Measurements from ENCODE around the gene PEX6. TPM values are rescaled to one million over a fixed set of nuclear protein-coding genes. Genes with fewer than 3 reads are reported as not detected.

The PEX6 gene
- total and polyA plus RNA-seq, 2 of the 13 experiments (the other 11 are each of a cell fraction or from before 2014, with no cell fraction given) = 5.1 to 6.7 TPM

DNA sequence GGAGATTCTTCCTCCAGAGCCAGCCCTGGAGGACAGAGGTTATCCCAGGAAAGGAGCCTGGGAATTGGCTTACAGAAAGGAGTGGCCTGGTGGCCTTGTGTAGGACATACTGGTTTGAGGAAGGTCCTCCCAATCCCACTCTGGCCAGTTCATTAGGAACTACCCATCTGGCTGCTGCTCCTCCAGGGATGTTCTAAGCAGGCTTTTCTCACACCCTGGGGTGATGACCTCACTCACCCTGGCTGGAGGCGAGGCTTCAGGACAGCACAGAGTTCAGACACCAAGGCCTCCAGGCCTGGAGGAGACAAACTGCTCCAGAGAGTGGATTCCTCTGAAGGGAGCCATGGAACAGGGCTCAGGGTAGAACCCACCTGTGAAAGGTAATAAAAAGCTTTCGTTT, 9.6 kb downstream of the PEX6 start:
- intact Hi-C loops (cut with micrococcal nuclease; ENCODE audit: unreplicated experiment) = no loop called here
- DNase-seq (ENCODE audit: low spot score) (no peak), ATAC-seq (peak; percentile 41), FAIRE-seq (no peak)
- H4K20me1 ChIP-seq (ENCODE audit: insufficient read depth, low read length) = no peaks in the 10 kb centered on the region
- H2AFZ ChIP-seq (ENCODE audit: low read length) = no peak overlapping the region
- no peaks in the 10 kb centered on the region for H3K36me3 ChIP-seq (replicated peaks in 1 of 2; ENCODE audit: control insufficient read depth in 1 of 2, insufficient read depth in 2 of 2, low read length in 2 of 2)
- H3K4me2 ChIP-seq (ENCODE audit: low read depth, low read length) = peak overlapping the region; percentile 26; the same call in 1 of the 2 replicates
- 0 out of 2 replicates have a peak overlapping the region, but pooled peaks have one; percentile 13 for H3K9ac ChIP-seq (ENCODE audit: insufficient read depth, low read depth, low read length)
- CTCF ChIA-PET (ENCODE audit: low intra/inter-chr PET ratio, low total read pairs) = no interaction called here
- no peaks in the 10 kb centered on the region for H3K9me3 ChIP-seq (ENCODE audit: low read length)
- H3K4me3 ChIP-seq (replicated peaks in 1 of 3; ENCODE audit: insufficient read depth in 1 of 3, low read depth in 2 of 3, low read length in 3 of 3) = no peak overlapping the region
- no peaks in the 10 kb centered on the region for H3K27me3 ChIP-seq (ENCODE audit: control insufficient read depth in 1 of 2, insufficient read depth in 2 of 2, low read length in 2 of 2)
- 63% methylated on average over 1 of the region's 2 CpGs for WGBS (ENCODE audit: low lambda C conversion rate)
- in situ Hi-C loops (cut with HindIII; ENCODE audit: extremely low pct_ligation_motif_present, low pct_unique_long_range_greater_than_20kb) = no loop called here
- POLR2A ChIA-PET = interaction anchor here (1.0 to 3.4 kb wide), 10 partner anchors 8 to 84 kb away, joined by 3 to 38 read pairs (median 8); partner anchors contain the start of genes CNPY3, CUL7, GNMT and KLHDC3
- H3K79me2 ChIP-seq (ENCODE audit: insufficient read depth, low read length) = no peaks in the 10 kb centered on the region
- peaks cover 47% of the 10 kb centered on the region for H3K4me1 ChIP-seq (ENCODE audit: insufficient read depth, low read length)
- BruUV-seq (replicated peaks) = no TSS peak
- H3K27ac ChIP-seq (ENCODE audit: extremely low read length, insufficient read depth, low read length) = peak overlapping the region; percentile 53
- TF ChIP-seq, protein P1, sequence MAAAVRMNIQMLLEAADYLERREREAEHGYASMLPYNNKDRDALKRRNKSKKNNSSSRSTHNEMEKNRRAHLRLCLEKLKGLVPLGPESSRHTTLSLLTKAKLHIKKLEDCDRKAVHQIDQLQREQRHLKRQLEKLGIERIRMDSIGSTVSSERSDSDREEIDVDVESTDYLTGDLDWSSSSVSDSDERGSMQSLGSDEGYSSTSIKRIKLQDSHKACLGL (CRISPR knock-in tag; IDR thresholded peaks at IDR 0.05) = no peak
- TF ChIP-seq HNRNPUL1 (IDR thresholded peaks at IDR 0.05; ENCODE audit: low read depth, low read length) (no peak), SRSF1 (optimal IDR thresholded peaks at IDR 0.05; ENCODE audit: low read depth, low read length) (no peak), MAZ (IDR thresholded peaks at IDR 0.05; ENCODE audit: borderline replicate concordance, low read depth, low read length) (0 out of 2 replicates have a peak, but pooled peaks have one; percentile 1), MAZ (CRISPR knock-in tag; IDR thresholded peaks at IDR 0.05; ENCODE audit: low read depth) (no peak), ZNF546 (CRISPR knock-in tag; conservative IDR thresholded peaks at IDR 0.05) (no peak), TOPORS (CRISPR knock-in tag; IDR thresholded peaks at IDR 0.05) (no peak), SKI (IDR thresholded peaks at IDR 0.05; ENCODE audit: partially characterized antibody) (no peak), ZNF567 (CRISPR knock-in tag; IDR thresholded peaks at IDR 0.05; ENCODE audit: borderline replicate concordance) (no peak), ZNF274 (CRISPR knock-in tag; IDR thresholded peaks at IDR 0.05) (no peak), GATA4 (IDR thresholded peaks at IDR 0.05; ENCODE audit: borderline replicate concordance, low read depth) (no peak), ZNF644 (CRISPR knock-in tag; IDR thresholded peaks at IDR 0.05; ENCODE audit: low read depth) (no peak), ZNF350 (CRISPR knock-in tag; IDR thresholded peaks at IDR 0.05; ENCODE audit: borderline replicate concordance, low read depth) (0 out of 2 replicates have a peak, but pooled peaks have one; percentile 10), DNMT3B (CRISPR knock-in tag; conservative IDR thresholded peaks at IDR 0.05) (no peak), ZNF670 (CRISPR knock-in tag; IDR thresholded peaks at IDR 0.05; ENCODE audit: borderline replicate concordance) (no peak), ZMYM4 (CRISPR knock-in tag; IDR thresholded peaks at IDR 0.05) (no peak), NR2F2 (IDR thresholded peaks at IDR 0.05; ENCODE audit: borderline replicate concordance, low read depth) (no peak)
- TF ChIP-seq, protein P2, sequence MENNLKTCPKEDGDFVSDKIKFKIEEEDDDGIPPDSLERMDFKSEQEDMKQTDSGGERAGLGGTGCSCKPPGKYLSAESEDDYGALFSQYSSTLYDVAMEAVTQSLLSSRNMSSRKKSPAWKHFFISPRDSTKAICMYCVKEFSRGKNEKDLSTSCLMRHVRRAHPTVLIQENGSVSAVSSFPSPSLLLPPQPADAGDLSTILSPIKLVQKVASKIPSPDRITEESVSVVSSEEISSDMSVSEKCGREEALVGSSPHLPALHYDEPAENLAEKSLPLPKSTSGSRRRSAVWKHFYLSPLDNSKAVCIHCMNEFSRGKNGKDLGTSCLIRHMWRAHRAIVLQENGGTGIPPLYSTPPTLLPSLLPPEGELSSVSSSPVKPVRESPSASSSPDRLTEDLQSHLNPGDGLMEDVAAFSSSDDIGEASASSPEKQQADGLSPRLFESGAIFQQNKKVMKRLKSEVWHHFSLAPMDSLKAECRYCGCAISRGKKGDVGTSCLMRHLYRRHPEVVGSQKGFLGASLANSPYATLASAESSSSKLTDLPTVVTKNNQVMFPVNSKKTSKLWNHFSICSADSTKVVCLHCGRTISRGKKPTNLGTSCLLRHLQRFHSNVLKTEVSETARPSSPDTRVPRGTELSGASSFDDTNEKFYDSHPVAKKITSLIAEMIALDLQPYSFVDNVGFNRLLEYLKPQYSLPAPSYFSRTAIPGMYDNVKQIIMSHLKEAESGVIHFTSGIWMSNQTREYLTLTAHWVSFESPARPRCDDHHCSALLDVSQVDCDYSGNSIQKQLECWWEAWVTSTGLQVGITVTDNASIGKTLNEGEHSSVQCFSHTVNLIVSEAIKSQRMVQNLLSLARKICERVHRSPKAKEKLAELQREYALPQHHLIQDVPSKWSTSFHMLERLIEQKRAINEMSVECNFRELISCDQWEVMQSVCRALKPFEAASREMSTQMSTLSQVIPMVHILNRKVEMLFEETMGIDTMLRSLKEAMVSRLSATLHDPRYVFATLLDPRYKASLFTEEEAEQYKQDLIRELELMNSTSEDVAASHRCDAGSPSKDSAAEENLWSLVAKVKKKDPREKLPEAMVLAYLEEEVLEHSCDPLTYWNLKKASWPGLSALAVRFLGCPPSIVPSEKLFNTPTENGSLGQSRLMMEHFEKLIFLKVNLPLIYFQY (CRISPR knock-in tag; IDR thresholded peaks at IDR 0.05; ENCODE audit: borderline replicate concordance) = no peak
- TF ChIP-seq, protein P3, sequence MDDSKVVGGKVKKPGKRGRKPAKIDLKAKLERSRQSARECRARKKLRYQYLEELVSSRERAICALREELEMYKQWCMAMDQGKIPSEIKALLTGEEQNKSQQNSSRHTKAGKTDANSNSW (CRISPR knock-in tag; IDR thresholded peaks at IDR 0.05; ENCODE audit: borderline replicate concordance) = no peak
- TF ChIP-seq, protein P4, sequence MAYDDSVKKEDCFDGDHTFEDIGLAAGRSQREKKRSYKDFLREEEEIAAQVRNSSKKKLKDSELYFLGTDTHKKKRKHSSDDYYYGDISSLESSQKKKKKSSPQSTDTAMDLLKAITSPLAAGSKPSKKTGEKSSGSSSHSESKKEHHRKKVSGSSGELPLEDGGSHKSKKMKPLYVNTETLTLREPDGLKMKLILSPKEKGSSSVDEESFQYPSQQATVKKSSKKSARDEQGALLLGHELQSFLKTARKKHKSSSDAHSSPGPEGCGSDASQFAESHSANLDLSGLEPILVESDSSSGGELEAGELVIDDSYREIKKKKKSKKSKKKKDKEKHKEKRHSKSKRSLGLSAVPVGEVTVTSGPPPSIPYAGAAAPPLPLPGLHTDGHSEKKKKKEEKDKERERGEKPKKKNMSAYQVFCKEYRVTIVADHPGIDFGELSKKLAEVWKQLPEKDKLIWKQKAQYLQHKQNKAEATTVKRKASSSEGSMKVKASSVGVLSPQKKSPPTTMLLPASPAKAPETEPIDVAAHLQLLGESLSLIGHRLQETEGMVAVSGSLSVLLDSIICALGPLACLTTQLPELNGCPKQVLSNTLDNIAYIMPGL (CRISPR knock-in tag; IDR thresholded peaks at IDR 0.05; ENCODE audit: borderline replicate concordance in 1 of 2, low read depth in 1 of 2) = no peak

All from HepG2 (cell line).